SKM-1 (cell line): ENCODE data around the gene MTUS2.

Source experiments
- DNase-seq: peaks from one replicate; lab custom pipeline; 2025; ENCODE audit not compliant: unreplicated experiment; lab: John Stamatoyannopoulos, UW

MTUS2 gene

GRCh38 chr13:29474991-29475390 is 654.9 kb downstream of the MTUS2 start:
- no peak for DNase-seq

- DNase-seq, result no peak
Measured at GRCh38 chr13:29476046-29476445, 655.9 kb downstream of the MTUS2 start.

- no peak for DNase-seq
Measured at GRCh38 chr13:29479716-29480492, 659.8 kb downstream of the MTUS2 start.

GRCh38 chr13:29480893-29481525 is 660.9 kb downstream of the MTUS2 start:
- no peak for DNase-seq

GRCh38 chr13:29481603-29482002 is 661.5 kb downstream of the MTUS2 start:
- DNase-seq, result no peak

- DNase-seq, result no peak
Measured at GRCh38 chr13:29482504-29482903, 662.4 kb downstream of the MTUS2 start.

GRCh38 chr13:29483211-29483610 is 663.1 kb downstream of the MTUS2 start:
- DNase-seq, result no peak

GRCh38 chr13:29483623-29484022 is 663.5 kb downstream of the MTUS2 start:
- DNase-seq, result no peak

GRCh38 chr13:29484236-29484635 is 664.1 kb downstream of the MTUS2 start:
- no peak for DNase-seq

- DNase-seq, result no peak
Measured at GRCh38 chr13:29484796-29485195, 664.7 kb downstream of the MTUS2 start.

GRCh38 chr13:29486551-29486950 is 666.4 kb downstream of the MTUS2 start:
- DNase-seq, result no peak

- no peak for DNase-seq
Measured at GRCh38 chr13:29487466-29488454, 667.6 kb downstream of the MTUS2 start.

- DNase-seq, result no peak
Measured at GRCh38 chr13:29489650-29490560, 669.8 kb downstream of the MTUS2 start.

GRCh38 chr13:29490561-29490885 is 670.4 kb downstream of the MTUS2 start:
- no peak for DNase-seq

- DNase-seq, result no peak
Measured at GRCh38 chr13:29491248-29491647, 671.1 kb downstream of the MTUS2 start.

- DNase-seq, result no peak
Measured at GRCh38 chr13:29493796-29494195, 673.7 kb downstream of the MTUS2 start.

GRCh38 chr13:29494520-29494919 is 674.4 kb downstream of the MTUS2 start:
- DNase-seq, result no peak

GRCh38 chr13:29496241-29496712 is 676.1 kb downstream of the MTUS2 start:
- DNase-seq, result peak; percentile 96

GRCh38 chr13:29497137-29497654 is 677.1 kb downstream of the MTUS2 start:
- DNase-seq, result no peak

- DNase-seq, result no peak
Measured at GRCh38 chr13:29498426-29499040, 678.4 kb downstream of the MTUS2 start.
